Vagina (tissue), 2 donors: Measurements from ENCODE around the gene LRMDA.

Experiments used
- CTCF ChIP-seq, 3 experiments: fragments of 450-650 bp in 2 of 3; fragments of 200-600 bp in 1 of 3; sonication (generic) in 1 of 3; IDR thresholded peaks; one replicate each; pipeline ENCODE4 v1.5.1; 2017 to 2019; ENCODE audit warnings: antibody characterized with exemption in 3 of 3, mild to moderate bottlenecking in 2 of 3, moderate library complexity in 2 of 3
- POLR2A ChIP-seq, 2 donors: fragments of 450-650 bp; IDR thresholded peaks; one replicate each; pipeline ENCODE4 v1.6.1; 2017; ENCODE audit warnings: antibody characterized with exemption in 2 of 2, mild to moderate bottlenecking in 2 of 2, moderate library complexity in 2 of 2
- POLR2AphosphoS5 ChIP-seq, 2 donors: sonication (generic); formaldehyde crosslinking; IDR thresholded peaks; one replicate each; pipeline ENCODE4 v1.9.0; 2017; ENCODE audit warnings: antibody characterized with exemption in 2 of 2, mild to moderate bottlenecking in 2 of 2, low read depth in 1 of 2; ENCODE audit not compliant: insufficient read depth in 1 of 2

GRCh38 chr10:75424571-75424970 lies 6.9 kb upstream of the LRMDA start:
- TF ChIP-seq CTCF (IDR thresholded peaks at IDR 0.05) (no peak), POLR2A (IDR thresholded peaks at IDR 0.05) (no peak), POLR2AphosphoS5 (IDR thresholded peaks at IDR 0.05; ENCODE audit: insufficient read depth in 1 of 2, low read depth in 1 of 2) (no peak)
